Breast epithelium (tissue), 4 donors: ENCODE results near the gene MARF1. TPM values are rescaled to one million over a fixed set of nuclear protein-coding genes. Genes with fewer than 3 reads are reported as not detected.

ENCODE experiments used
- DNase-seq, 2 donors: peaks; one replicate each; pipeline ENCODE4 v3.0.0-alpha.2; 2019; ENCODE audit warnings: low spot score in 2 of 2
- H3K27ac ChIP-seq, 2 donors: fragments of 200-600 bp; sonication (generic) in 1 of 2; one replicate each; pipeline ENCODE4 v1.5.1; 2016 to 2019; ENCODE audit warnings: mild to moderate bottlenecking in 1 of 2
- H3K27me3 ChIP-seq, 2 donors: fragments of 200-600 bp; sonication (generic) in 1 of 2; one replicate each; pipeline versions ENCODE4 v1.5.1 to v1.6.0; 2017 to 2019; ENCODE audit warnings: control low read depth in 1 of 2, mild to moderate bottlenecking in 1 of 2
- H3K36me3 ChIP-seq: fragments of 200-600 bp; one replicate; pipeline ENCODE4 v1.5.1; 2019
- H3K4me1 ChIP-seq, 2 donors: fragments of 200-600 bp; sonication (generic); one replicate each; pipeline ENCODE4 v1.5.1; 2016 to 2019; ENCODE audit warnings: control low read depth in 1 of 2
- H3K4me3 ChIP-seq, 3 donors: fragments of 200-600 bp; sonication (generic); 1 replicate in 2 of 3; 2 replicates in 1 of 3; pipeline ENCODE4 v1.5.1; 2016 to 2019; ENCODE audit warnings: mild to moderate bottlenecking in 3 of 3, moderate library complexity in 2 of 3
- H3K9me3 ChIP-seq, 2 donors: fragments of 200-600 bp; sonication (generic) in 1 of 2; one replicate each; pipeline ENCODE4 v1.5.1; 2016 to 2019; ENCODE audit warnings: control low read depth in 1 of 2
- POLR2A ChIP-seq: fragments of 450-650 bp; IDR thresholded peaks from one replicate; pipeline ENCODE4 v1.6.1; 2016; ENCODE audit warnings: antibody characterized with exemption, mild to moderate bottlenecking, moderate library complexity
- POLR2AphosphoS5 ChIP-seq, 3 donors: sonication (generic); formaldehyde crosslinking; IDR thresholded peaks; one replicate each; pipeline ENCODE4 v1.6.1; 2017; ENCODE audit warnings: antibody characterized with exemption in 3 of 3
- intact Hi-C: fragments of 100-400 bp; cut with DNase I; formaldehyde crosslinking; loops from one replicate; pipeline ENCODE4 v1.15.1; 2023; ENCODE audit warnings: low total_unique reads
- total RNA-seq, 3 donors: library from RNA; depleted of rRNA; stranded (reverse); fragments of >200 nt; gene quantifications; one replicate each; pipeline ENCODE4 v1.1.0, GENCODE V29; 2016
- TF ChIP-seq, protein P1 (sequence below), 3 donors: fragments of 450-650 bp; IDR thresholded peaks; one replicate each; pipeline ENCODE4 v1.5.1; 2016 to 2017; ENCODE audit warnings: antibody characterized with exemption in 3 of 3, mild to moderate bottlenecking in 3 of 3, moderate library complexity in 3 of 3

The MARF1 gene
- total RNA-seq, 3 donors from 2014 or later, result 42.9 to 49.3 (median 47.5) TPM

DNA sequence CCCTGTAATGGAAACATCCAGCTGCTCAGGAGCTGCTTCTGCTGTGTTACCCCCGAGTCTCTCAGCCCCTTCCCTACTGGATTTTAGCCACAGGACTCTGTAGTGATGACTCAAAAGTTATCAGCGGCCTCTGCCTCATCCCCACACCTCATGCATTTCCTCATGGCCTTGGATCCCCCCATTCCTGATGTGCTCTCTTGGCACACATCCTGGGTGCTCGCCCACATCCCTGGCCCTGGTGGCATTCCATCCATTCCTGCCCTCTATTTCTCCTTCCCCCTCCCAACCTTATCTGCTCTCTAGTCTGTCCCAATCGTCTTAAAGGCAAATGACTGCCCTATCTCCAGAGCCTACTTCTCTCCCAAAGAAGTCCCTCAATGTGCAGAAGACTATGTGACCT, 24.6 kb downstream of the MARF1 start:
- no peaks in the 10 kb centered on the region for H3K9me3 ChIP-seq
- no peak overlapping the region for H3K4me3 ChIP-seq
- intact Hi-C loops, result no loop called here
- peaks cover 16% of the 10 kb centered on the region for H3K36me3 ChIP-seq
- no peak overlapping the region for H3K27ac ChIP-seq
- no peaks in the 10 kb centered on the region for H3K27me3 ChIP-seq
- TF ChIP-seq, protein P1, sequence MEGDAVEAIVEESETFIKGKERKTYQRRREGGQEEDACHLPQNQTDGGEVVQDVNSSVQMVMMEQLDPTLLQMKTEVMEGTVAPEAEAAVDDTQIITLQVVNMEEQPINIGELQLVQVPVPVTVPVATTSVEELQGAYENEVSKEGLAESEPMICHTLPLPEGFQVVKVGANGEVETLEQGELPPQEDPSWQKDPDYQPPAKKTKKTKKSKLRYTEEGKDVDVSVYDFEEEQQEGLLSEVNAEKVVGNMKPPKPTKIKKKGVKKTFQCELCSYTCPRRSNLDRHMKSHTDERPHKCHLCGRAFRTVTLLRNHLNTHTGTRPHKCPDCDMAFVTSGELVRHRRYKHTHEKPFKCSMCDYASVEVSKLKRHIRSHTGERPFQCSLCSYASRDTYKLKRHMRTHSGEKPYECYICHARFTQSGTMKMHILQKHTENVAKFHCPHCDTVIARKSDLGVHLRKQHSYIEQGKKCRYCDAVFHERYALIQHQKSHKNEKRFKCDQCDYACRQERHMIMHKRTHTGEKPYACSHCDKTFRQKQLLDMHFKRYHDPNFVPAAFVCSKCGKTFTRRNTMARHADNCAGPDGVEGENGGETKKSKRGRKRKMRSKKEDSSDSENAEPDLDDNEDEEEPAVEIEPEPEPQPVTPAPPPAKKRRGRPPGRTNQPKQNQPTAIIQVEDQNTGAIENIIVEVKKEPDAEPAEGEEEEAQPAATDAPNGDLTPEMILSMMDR (IDR thresholded peaks at IDR 0.05), result no peak
- TF ChIP-seq POLR2A (no peak), POLR2AphosphoS5 (IDR thresholded peaks at IDR 0.05) (no peak)
- DNase-seq, result no peak
- H3K4me1 ChIP-seq, result no peaks in the 10 kb centered on the region

- TF ChIP-seq, protein P1 (IDR thresholded peaks at IDR 0.05), result no peak
- TF ChIP-seq POLR2A, result no peak
- TF ChIP-seq POLR2AphosphoS5 (IDR thresholded peaks at IDR 0.05), result no peak
- intact Hi-C loops, result no loop called here
- Histone ChIP-seq H3K9me3 (no peaks in the 10 kb centered on the region), H3K36me3 (peaks cover 16% of the 10 kb centered on the region), H3K4me3 (no peak overlapping the region), H3K27ac (no peak overlapping the region), H3K4me1 (no peaks in the 10 kb centered on the region), H3K27me3 (no peaks in the 10 kb centered on the region)
- no peak for DNase-seq
Measured at GRCh38 chr16:15617901-15618300, 25.1 kb downstream of the MARF1 start.

DNA sequence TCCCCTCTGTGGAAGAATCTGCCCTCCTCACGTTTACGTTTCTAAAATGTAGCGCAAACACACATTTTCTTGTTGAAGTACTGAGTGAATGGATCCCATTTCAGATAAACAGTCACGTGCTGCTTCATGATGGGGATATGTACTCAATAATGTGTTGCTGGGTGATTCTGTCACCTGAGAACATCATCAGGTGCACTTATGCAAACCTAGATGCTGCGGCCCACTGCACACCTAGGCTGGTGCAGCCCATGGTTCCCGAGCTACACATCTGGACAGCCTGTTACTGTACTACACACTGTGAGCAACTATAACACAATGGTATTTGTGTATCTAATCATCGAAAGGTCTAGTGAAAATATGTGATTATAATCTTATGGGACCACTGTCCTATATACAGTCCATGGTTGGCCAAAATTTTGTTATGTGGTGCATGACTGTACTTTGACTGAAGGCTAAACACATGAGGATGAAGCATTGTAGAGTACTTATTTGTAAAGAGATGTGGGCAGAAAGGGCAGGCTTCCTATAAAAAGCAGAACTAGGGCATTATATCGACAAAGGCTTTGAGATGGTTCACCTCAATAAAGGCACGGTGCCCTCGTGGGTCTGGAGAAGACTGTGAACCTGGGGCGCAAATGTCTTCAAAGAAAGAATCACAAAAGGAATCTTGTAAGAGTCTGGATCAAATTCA, 26.3 kb downstream of the MARF1 start:
- Histone ChIP-seq H3K9me3 (no peaks in the 10 kb centered on the region), H3K4me3 (no peak overlapping the region), H3K4me1 (no peaks in the 10 kb centered on the region), H3K27ac (no peak overlapping the region), H3K27me3 (no peaks in the 10 kb centered on the region), H3K36me3 (peaks cover 11% of the 10 kb centered on the region)
- TF ChIP-seq POLR2AphosphoS5 (IDR thresholded peaks at IDR 0.05), result no peak
- TF ChIP-seq, protein P1 (IDR thresholded peaks at IDR 0.05), result no peak
- TF ChIP-seq POLR2A, result no peak
- DNase-seq, result no peak
- intact Hi-C loops, result no loop called here

DNA sequence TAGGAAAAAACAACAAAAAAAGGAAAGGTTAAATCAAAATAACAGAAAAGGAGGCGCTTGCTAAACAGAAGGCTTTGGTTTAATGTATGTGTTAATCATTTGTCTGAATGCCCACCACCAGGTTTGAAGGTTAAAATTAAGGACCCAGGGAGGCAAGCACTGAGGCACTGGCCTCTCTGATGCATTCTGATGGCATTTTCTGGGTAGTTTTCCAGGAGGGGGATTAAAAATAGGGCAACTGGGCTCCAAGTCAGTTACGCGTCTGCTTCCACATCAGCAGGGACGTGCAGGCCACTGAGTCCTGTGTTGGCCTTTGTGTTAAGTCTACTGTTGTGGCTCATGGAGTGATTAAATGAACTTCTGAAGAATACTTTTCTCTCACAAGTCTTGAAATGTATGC, 26.9 kb downstream of the MARF1 start:
- DNase-seq, result no peak
- TF ChIP-seq, protein P1 (IDR thresholded peaks at IDR 0.05), result no peak
- TF ChIP-seq POLR2AphosphoS5 (IDR thresholded peaks at IDR 0.05) (no peak), POLR2A (no peak)
- peaks cover 11% of the 10 kb centered on the region for H3K36me3 ChIP-seq
- H3K4me3 ChIP-seq, result no peak overlapping the region
- no peaks in the 10 kb centered on the region for H3K9me3 ChIP-seq
- no peaks in the 10 kb centered on the region for H3K4me1 ChIP-seq
- H3K27me3 ChIP-seq, result no peaks in the 10 kb centered on the region
- intact Hi-C loops, result no loop called here
- H3K27ac ChIP-seq, result no peak overlapping the region

DNA sequence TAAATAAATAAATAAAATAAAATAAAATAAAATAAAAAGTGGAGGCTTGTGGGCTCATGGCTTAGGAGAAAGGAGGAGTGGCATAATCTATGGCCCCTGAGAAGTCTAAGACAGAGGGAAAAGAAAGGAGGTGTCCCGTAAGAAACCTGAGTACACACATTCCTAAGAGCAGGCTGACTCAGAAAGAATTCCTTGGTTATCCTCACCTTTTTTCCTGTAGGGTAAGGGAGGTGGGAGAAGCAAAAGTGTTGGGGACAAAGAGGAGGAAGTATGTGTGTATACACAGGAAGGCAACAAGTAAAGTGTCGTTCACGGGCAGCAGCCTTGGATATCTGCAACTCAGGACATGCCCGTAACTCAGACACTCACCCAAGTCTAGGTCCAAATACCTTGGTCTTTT, 29.3 kb downstream of the MARF1 start:
- Histone ChIP-seq H3K4me1 (no peaks in the 10 kb centered on the region), H3K9me3 (no peaks in the 10 kb centered on the region), H3K4me3 (no peak overlapping the region), H3K27ac (no peak overlapping the region), H3K36me3 (peaks cover 11% of the 10 kb centered on the region), H3K27me3 (no peaks in the 10 kb centered on the region)
- intact Hi-C loops, result no loop called here
- no peak for DNase-seq
- TF ChIP-seq POLR2AphosphoS5 (IDR thresholded peaks at IDR 0.05) (no peak), POLR2A (no peak)
- TF ChIP-seq, protein P1 (IDR thresholded peaks at IDR 0.05), result no peak
